Measurements from ENCODE around the gene MACROD1.

MACROD1 gene

GRCh38 chr11:64031001-64031400 lies 134.9 kb downstream of the MACROD1 start:
- no peak for DNase-seq (ENCODE audit: extremely low read depth, low read depth)
- no peak for TF ChIP-seq CTCF (IDR thresholded peaks at IDR 0.05; ENCODE audit: low read depth, low read length)

- no peak for TF ChIP-seq CTCF (IDR thresholded peaks at IDR 0.05; ENCODE audit: low read depth, low read length)
- DNase-seq (ENCODE audit: extremely low read depth, low read depth), result no peak
Measured at GRCh38 chr11:64029773-64030172, 136.1 kb downstream of the MACROD1 start.

GRCh38 chr11:64028398-64029115 lies 137.4 kb downstream of the MACROD1 start:
- TF ChIP-seq CTCF (IDR thresholded peaks at IDR 0.05; ENCODE audit: low read depth, low read length), result no peak
- no peak for DNase-seq (ENCODE audit: extremely low read depth, low read depth)

GRCh38 chr11:64027651-64028397 lies 138.1 kb downstream of the MACROD1 start:
- no peak for DNase-seq (ENCODE audit: extremely low read depth, low read depth)
- no peak for TF ChIP-seq CTCF (IDR thresholded peaks at IDR 0.05; ENCODE audit: low read depth, low read length)

- no peak for TF ChIP-seq CTCF (IDR thresholded peaks at IDR 0.05; ENCODE audit: low read depth, low read length)
- DNase-seq (ENCODE audit: extremely low read depth, low read depth), result no peak
Measured at GRCh38 chr11:64026575-64027205, 139.2 kb downstream of the MACROD1 start.

- DNase-seq (ENCODE audit: extremely low read depth, low read depth), result no peak
- no peak for TF ChIP-seq CTCF (IDR thresholded peaks at IDR 0.05; ENCODE audit: low read depth, low read length)
Measured at GRCh38 chr11:64025205-64025604, 140.7 kb downstream of the MACROD1 start.
